T1000 (cell line): ENCODE measurements around the gene DDRGK1.
A peak's percentile ranks its signal among the peaks of the same experiment; 100 is the strongest.
"Not testable (repeated sequence)": the region's sequence is repeated elsewhere in the genome, so short reads cannot be mapped to it uniquely, and the experiment has no call there.

Experiments
- DNase-seq: peaks from one replicate; lab custom pipeline; 2025; ENCODE audit warnings: mixed read lengths; lab: John Stamatoyannopoulos, UW

Gene DDRGK1

GRCh38 chr20:3183896-3184612 lies 20.4 kb downstream of the DDRGK1 start:
- no peak for DNase-seq

GRCh38 chr20:3182429-3182828 lies 22.1 kb downstream of the DDRGK1 start:
- not testable (repeated sequence) for DNase-seq

- no peak for DNase-seq
Measured at GRCh38 chr20:3181270-3181669, 23.2 kb downstream of the DDRGK1 start.

- DNase-seq: no peak
Measured at GRCh38 chr20:3180319-3180718, 24.2 kb downstream of the DDRGK1 start.

GRCh38 chr20:3177746-3178485 lies 26.6 kb downstream of the DDRGK1 start:
- no peak for DNase-seq

GRCh38 chr20:3175270-3175669 lies 29.2 kb downstream of the DDRGK1 start:
- DNase-seq: no peak

GRCh38 chr20:3174442-3175261 lies 29.8 kb downstream of the DDRGK1 start:
- no peak for DNase-seq

GRCh38 chr20:3173610-3174441 lies 30.7 kb downstream of the DDRGK1 start:
- peak; percentile 69 for DNase-seq

- DNase-seq: peak; percentile 54
Measured at GRCh38 chr20:3172933-3173609, 31.4 kb downstream of the DDRGK1 start, which contains the start of gene LZTS3. LZTS3 (minus strand) TSS chr20:3173549; CDS start chr20:3167163, 6,386 bp downstream.

GRCh38 chr20:3172126-3172932 lies 32.2 kb downstream of the DDRGK1 start:
- no peak for DNase-seq

GRCh38 chr20:3171391-3172125 lies 32.9 kb downstream of the DDRGK1 start:
- DNase-seq: no peak

GRCh38 chr20:3168829-3169590 lies 35.5 kb downstream of the DDRGK1 start:
- DNase-seq: no peak

GRCh38 chr20:3168079-3168828 lies 36.2 kb downstream of the DDRGK1 start:
- no peak for DNase-seq

GRCh38 chr20:3167738-3168078 lies 36.8 kb downstream of the DDRGK1 start:
- no peak for DNase-seq

GRCh38 chr20:3166913-3167342 lies 37.6 kb downstream of the DDRGK1 start:
- no peak for DNase-seq

- DNase-seq: no peak
Measured at GRCh38 chr20:3166338-3166912, 38.1 kb downstream of the DDRGK1 start.

- no peak for DNase-seq
Measured at GRCh38 chr20:3165473-3166337, 38.8 kb downstream of the DDRGK1 start.
